Bronchial epithelial cell (primary cell): ENCODE results near the gene KSR1. TPM values are rescaled to one million over a fixed set of nuclear protein-coding genes. Genes with fewer than 3 reads are reported as not detected.
"Not testable (repeated sequence)": the region's sequence is repeated elsewhere in the genome, so short reads cannot be mapped to it uniquely, and the experiment has no call there.

Experiments used
- DNase-seq: peaks from one replicate; pipeline ENCODE4 v3.0.0-alpha.2; 2010; ENCODE audit warnings: low read depth
- FAIRE-seq: peaks from 2 replicates; lab custom pipeline; 2011; peaks lifted over from hg19 to GRCh38; lab: Jason Lieb, UNC
- H3K27me3 ChIP-seq: 2 replicates; pipeline ENCODE4 v1.5.1; 2011; ENCODE audit warnings: low read length; ENCODE audit not compliant: control insufficient read depth, insufficient read depth
- H3K36me3 ChIP-seq: 2 replicates; pipeline ENCODE4 v1.5.1; 2011; ENCODE audit warnings: low read length; ENCODE audit not compliant: control insufficient read depth, insufficient read depth
- H3K4me3 ChIP-seq: 2 replicates; pipeline ENCODE4 v1.5.1; 2011; ENCODE audit warnings: mild to moderate bottlenecking, low read depth, low read length, control low read depth
- total RNA-seq: library from RNA; depleted of rRNA; stranded (reverse); fragments of >200 nt; gene quantifications from 2 replicates; pipeline ENCODE4 v1.2.1, GENCODE V29; 2014
- TF ChIP-seq, protein P1 (sequence below): IDR thresholded peaks from 2 replicates; pipeline ENCODE4 v1.5.1; 2011; ENCODE audit warnings: mild to moderate bottlenecking, moderate library complexity, low read length, control low read depth, inconsistent platforms; ENCODE audit not compliant: insufficient read depth, severe bottlenecking

The KSR1 gene
- total RNA-seq, 1 donor from 2014 or later: 0.53 TPM

DNA sequence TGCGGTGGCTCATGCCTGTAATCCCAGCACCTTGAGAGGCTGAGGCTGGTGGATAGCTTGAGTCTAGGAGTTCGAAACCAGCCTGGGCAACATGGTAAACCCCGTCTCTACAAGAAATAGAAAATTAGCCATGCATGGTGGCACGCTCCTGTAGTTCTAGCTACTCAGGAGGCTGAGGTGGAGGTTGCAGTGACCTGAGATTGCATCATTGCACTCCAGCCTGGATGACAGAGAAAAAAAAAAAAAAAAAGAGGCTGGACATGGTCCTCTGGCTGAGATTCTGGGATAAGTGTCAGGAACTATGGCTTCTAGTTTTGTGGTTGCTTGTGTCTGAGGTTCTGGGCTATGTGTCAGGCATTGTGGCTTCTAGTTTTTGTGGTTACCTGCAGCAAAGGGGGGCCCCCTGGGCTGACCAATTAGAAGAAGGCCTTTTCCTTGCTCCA is 7.0 kb downstream of the KSR1 start:
- H3K4me3 ChIP-seq: no peak overlapping the region
- TF ChIP-seq, protein P1, sequence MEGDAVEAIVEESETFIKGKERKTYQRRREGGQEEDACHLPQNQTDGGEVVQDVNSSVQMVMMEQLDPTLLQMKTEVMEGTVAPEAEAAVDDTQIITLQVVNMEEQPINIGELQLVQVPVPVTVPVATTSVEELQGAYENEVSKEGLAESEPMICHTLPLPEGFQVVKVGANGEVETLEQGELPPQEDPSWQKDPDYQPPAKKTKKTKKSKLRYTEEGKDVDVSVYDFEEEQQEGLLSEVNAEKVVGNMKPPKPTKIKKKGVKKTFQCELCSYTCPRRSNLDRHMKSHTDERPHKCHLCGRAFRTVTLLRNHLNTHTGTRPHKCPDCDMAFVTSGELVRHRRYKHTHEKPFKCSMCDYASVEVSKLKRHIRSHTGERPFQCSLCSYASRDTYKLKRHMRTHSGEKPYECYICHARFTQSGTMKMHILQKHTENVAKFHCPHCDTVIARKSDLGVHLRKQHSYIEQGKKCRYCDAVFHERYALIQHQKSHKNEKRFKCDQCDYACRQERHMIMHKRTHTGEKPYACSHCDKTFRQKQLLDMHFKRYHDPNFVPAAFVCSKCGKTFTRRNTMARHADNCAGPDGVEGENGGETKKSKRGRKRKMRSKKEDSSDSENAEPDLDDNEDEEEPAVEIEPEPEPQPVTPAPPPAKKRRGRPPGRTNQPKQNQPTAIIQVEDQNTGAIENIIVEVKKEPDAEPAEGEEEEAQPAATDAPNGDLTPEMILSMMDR: no peak
- DNase-seq (no peak), FAIRE-seq (no peak)
- peaks cover under 1% of the 10 kb centered on the region for H3K27me3 ChIP-seq
- H3K36me3 ChIP-seq: no peaks in the 10 kb centered on the region

DNA sequence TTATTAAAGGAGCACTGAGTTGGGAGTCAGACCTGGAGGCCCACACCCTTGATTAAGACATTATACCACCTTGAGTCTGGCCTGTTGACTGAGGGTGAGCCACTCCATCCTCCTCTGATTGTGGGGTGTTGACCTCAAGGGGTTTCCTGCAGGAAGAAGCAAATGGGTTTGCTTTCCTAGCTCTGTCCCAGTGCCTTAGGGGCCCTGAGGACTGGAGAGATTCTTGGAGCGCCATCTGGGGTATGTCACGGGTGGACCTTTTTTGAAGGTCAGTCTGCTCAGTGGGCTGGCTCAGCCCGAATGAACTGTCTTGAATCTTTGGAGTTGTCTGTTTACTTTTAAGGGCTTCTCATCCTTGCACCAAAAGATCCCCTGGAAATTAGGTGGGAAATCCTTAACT is 7.8 kb downstream of the KSR1 start:
- not testable (repeated sequence) for H3K36me3 ChIP-seq, FAIRE-seq, H3K4me3 ChIP-seq, H3K27me3 ChIP-seq, DNase-seq

DNA sequence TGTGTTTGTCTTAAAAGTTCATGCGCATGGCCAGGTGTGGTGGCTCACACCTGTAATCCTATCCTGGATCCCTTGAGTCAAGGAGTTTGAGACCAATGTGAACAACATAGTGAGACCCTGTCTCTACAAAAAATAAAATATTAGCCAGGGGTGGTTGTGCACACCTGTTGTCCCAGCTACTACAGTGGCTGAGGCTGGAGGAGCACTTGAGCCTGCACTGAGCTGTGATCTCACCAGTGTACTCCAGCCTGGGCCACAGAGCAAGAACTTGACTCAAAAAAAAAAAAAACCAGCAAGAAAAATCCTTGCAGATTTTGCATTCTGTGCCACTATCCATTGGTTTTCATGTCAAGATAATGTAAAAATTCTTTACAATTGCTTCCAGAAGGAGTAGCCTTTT is 8.2 kb downstream of the KSR1 start:
- H3K36me3 ChIP-seq: no peaks in the 10 kb centered on the region
- DNase-seq (no peak), FAIRE-seq (no peak)
- TF ChIP-seq, protein P1: no peak
- H3K27me3 ChIP-seq: no peaks in the 10 kb centered on the region
- H3K4me3 ChIP-seq: no peak overlapping the region

DNA sequence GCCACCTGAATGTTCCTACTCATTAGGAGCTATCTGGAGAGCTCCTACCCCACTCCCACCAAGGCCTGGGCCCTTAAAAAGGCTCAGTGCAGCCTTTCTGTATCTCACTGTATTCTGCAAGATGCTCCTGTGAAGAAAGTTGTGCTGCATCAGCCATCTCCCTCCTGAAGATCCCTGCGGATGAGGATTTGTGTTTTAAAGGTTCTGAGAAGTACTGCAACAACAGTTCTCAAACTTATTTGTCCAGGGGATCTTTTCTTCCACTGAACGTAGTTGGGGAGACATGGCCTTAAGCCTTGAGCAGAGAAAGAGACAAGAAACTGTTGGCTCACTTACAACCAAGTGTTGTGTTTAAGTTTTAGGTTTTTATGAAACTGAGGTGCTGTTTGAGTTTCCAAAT is 9.6 kb downstream of the KSR1 start:
- not testable (repeated sequence) for H3K36me3 ChIP-seq, H3K4me3 ChIP-seq, FAIRE-seq, DNase-seq, H3K27me3 ChIP-seq

DNA sequence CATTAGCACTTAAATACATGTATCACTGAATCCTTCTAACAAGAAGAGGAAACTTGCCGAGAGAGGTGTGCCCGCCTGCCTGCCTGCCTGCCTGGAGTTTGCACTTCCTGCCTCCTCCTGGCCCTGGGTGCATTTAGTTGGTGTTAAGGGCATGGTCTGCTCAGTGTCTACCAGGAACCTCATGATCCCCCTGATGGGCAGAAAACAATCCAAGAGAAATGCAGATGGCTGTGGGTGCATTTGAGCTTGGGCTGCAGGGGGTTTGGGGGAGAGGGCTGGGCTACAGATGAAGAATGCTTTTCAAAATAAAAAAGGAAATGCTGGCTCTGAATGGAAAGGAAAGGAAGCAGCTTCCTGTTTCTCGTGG is 10.1 kb downstream of the KSR1 start:
- no peak for FAIRE-seq
- no peak overlapping the region for H3K4me3 ChIP-seq
- no peak for DNase-seq
- TF ChIP-seq, protein P1: no peak
- H3K27me3 ChIP-seq: no peaks in the 10 kb centered on the region
- H3K36me3 ChIP-seq: no peaks in the 10 kb centered on the region

DNA sequence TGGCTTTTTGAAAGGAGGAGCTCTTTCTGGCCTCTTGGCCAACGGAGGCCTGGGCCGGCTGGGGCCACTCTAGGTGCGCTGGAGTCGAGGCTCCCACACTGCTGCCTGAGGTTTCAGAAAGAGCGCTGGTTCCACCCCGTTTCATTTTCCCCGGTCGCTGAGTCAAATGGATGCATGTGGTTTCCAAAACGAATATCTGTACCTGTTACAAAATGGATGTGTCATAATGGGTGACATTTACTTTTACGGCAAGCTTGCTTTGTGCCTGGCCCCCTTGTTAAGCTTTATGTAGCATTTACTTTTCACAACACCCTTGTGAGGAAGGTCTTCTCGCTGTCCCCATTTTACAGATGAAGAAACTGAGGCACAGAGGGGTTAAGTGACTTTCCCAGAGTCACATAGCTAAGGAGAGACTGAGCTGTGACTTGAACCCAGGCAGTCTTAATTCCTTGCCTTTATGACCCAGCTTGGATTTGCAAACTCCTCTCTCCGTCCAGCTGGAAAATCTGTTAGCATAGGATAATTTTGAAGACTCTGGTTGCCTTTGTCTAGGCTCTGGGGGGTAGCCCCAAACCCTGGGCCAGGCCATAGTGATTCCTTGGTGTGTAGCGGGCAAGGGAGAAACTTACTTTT is 10.6 kb downstream of the KSR1 start:
- no peaks in the 10 kb centered on the region for H3K36me3 ChIP-seq
- H3K4me3 ChIP-seq: no peak overlapping the region
- FAIRE-seq: no peak
- TF ChIP-seq, protein P1: no peak
- DNase-seq: no peak
- H3K27me3 ChIP-seq: no peaks in the 10 kb centered on the region

DNA sequence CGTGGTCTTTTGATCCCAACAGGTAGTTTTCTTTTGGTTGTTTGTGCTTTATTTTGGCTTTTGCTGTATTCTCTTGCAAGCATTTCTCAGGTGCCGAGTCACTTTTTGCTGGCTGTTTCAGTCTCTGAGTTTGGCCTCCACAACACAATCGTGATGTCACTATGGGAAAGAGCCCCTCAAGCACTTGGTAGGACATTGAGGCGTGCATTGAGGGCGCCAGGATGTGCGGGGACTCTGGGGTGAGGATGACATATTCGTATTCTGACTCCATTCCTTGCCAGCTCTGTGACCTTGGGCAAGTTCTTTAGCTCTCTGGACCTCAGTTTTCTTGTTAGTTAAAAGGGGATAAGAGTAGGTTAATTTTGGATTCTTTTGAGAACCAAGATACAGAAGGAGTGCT is 13.0 kb downstream of the KSR1 start:
- TF ChIP-seq, protein P1: no peak
- H3K36me3 ChIP-seq: no peaks in the 10 kb centered on the region
- no peak overlapping the region for H3K4me3 ChIP-seq
- no peaks in the 10 kb centered on the region for H3K27me3 ChIP-seq
- DNase-seq (no peak), FAIRE-seq (no peak)
